OCI-LY3 (cell line): ENCODE measurements around the gene TRIM7.

Experiments
- H2AFZ ChIP-seq: fragments of 200-600, 300-600 bp; shearing (Covaris generic); 2 replicates; pipeline ENCODE4 v1.6.0; 2014; ENCODE audit warnings: antibody characterized with exemption, low read depth, low read length
- H3K27ac ChIP-seq: fragments of 200-600, 300-600 bp; sonication (generic); 2 replicates; pipeline ENCODE4 v1.5.1; 2014; ENCODE audit warnings: mild to moderate bottlenecking, low read length, moderate library complexity, mixed read lengths
- H3K27me3 ChIP-seq: fragments of 200-600, 300-600 bp; sonication (generic); 2 replicates; pipeline ENCODE4 v1.6.1; 2014; ENCODE audit warnings: low read depth, low read length, mixed read lengths
- H3K36me3 ChIP-seq: fragments of 200-600, 300-600 bp; sonication (generic); replicated peaks from 2 replicates; pipeline ENCODE3; 2014; ENCODE audit warnings: low read depth, low read length, mixed read lengths
- H3K4me1 ChIP-seq: fragments of 300-600, 200-600 bp; sonication (generic); 2 replicates; pipeline ENCODE4 v1.6.1; 2014; ENCODE audit warnings: low read length, mixed read lengths
- H3K4me2 ChIP-seq: fragments of 200-600, 300-600 bp; sonication (generic); 2 replicates; pipeline ENCODE4 v1.6.1; 2014; ENCODE audit warnings: low read length, mixed read lengths
- H3K4me3 ChIP-seq: fragments of 300-600, 200-600 bp; sonication (generic); 2 replicates; pipeline ENCODE4 v1.5.1; 2014; ENCODE audit warnings: antibody characterized with exemption, mild to moderate bottlenecking, low read length, moderate library complexity
- H3K79me2 ChIP-seq: fragments of 300-600, 200-600 bp; shearing (Covaris generic); 2 replicates; pipeline ENCODE4 v1.6.1; 2014; ENCODE audit warnings: mild to moderate bottlenecking, low read length, mixed read lengths
- H3K9ac ChIP-seq: fragments of 300-600, 200-600 bp; shearing (Covaris generic); 2 replicates; pipeline ENCODE4 v1.6.0; 2014; ENCODE audit warnings: mild to moderate bottlenecking, low read length, moderate library complexity
- H3K9me3 ChIP-seq: fragments of 200-600, 300-600 bp; shearing (Covaris generic); 2 replicates; pipeline ENCODE4 v1.6.1; 2014; ENCODE audit warnings: low read length, mixed read lengths; ENCODE audit not compliant: insufficient read depth
- H4K20me1 ChIP-seq: fragments of 200-600, 300-600 bp; sonication (generic); 2 replicates; pipeline ENCODE4 v1.6.1; 2016; ENCODE audit warnings: low read length, mixed read lengths; ENCODE audit not compliant: insufficient read depth
- EZH2phosphoT487 ChIP-seq: fragments of 200-600 bp; shearing (Covaris generic); IDR thresholded peaks from 2 replicates; pipeline ENCODE4 v1.6.1; 2018; ENCODE audit warnings: antibody characterized with exemption, mixed run types, low read depth
- TF ChIP-seq, protein P1 (sequence below): fragments of 200-600, 300-600 bp; sonication (generic); IDR thresholded peaks from 2 replicates; pipeline ENCODE4 v1.5.1; 2014; ENCODE audit warnings: antibody characterized with exemption, low read length, low read depth

TRIM7 gene

DNA sequence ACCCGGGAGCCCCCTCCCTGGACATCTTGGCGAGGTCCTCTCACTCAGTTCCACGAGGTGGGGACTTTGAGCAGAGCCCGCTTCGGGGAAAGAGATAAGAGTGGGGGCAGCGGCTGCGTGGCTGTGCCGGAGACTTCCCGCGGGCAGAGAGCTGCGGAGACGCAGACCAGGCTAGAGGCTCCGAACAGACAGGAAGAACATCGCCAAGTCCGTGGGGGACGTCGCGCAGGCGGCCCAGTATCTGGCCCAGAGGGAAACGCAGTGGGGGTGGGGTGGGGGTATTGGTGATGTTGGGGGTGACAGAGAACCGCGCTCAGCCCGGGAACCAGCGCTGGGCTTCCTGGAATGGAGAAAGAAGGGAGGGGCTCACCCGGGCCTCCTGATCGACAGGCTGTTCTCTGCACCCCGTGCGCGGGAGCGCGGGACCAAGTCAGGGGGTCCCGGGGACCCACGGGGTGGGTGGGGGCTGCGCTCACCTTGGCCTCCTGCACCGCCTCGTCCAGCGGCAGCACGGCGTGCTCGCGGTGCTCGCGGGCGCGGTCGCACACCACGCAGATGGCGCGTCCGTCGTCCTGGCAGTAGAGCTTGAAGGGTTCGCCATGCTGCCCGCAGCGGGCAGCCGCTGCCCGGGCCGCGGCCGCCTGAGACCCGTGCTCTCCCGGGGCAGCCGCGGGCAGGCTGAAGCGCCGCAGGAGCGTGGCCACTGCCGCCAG is 727 bp downstream of the TRIM7 start:
- Histone ChIP-seq H3K4me2 (peak overlapping the region; percentile 49), H3K9me3 (no peaks in the 10 kb centered on the region), H3K79me2 (no peaks in the 10 kb centered on the region), H3K9ac (no peak overlapping the region), H3K4me3 (peak overlapping the region; percentile 53), H4K20me1 (no peaks in the 10 kb centered on the region; the same call in 1 of the 2 replicates), H3K36me3 (no peaks in the 10 kb centered on the region), H3K27me3 (peaks cover 8% of the 10 kb centered on the region; the same call in 1 of the 2 replicates), H3K4me1 (peaks cover 16% of the 10 kb centered on the region), H3K27ac (no peak overlapping the region), H2AFZ (peak overlapping the region; percentile 16; the same call in 1 of the 2 replicates)
- no peak for TF ChIP-seq EZH2phosphoT487
- TF ChIP-seq, protein P1, sequence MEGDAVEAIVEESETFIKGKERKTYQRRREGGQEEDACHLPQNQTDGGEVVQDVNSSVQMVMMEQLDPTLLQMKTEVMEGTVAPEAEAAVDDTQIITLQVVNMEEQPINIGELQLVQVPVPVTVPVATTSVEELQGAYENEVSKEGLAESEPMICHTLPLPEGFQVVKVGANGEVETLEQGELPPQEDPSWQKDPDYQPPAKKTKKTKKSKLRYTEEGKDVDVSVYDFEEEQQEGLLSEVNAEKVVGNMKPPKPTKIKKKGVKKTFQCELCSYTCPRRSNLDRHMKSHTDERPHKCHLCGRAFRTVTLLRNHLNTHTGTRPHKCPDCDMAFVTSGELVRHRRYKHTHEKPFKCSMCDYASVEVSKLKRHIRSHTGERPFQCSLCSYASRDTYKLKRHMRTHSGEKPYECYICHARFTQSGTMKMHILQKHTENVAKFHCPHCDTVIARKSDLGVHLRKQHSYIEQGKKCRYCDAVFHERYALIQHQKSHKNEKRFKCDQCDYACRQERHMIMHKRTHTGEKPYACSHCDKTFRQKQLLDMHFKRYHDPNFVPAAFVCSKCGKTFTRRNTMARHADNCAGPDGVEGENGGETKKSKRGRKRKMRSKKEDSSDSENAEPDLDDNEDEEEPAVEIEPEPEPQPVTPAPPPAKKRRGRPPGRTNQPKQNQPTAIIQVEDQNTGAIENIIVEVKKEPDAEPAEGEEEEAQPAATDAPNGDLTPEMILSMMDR: no peak

DNA sequence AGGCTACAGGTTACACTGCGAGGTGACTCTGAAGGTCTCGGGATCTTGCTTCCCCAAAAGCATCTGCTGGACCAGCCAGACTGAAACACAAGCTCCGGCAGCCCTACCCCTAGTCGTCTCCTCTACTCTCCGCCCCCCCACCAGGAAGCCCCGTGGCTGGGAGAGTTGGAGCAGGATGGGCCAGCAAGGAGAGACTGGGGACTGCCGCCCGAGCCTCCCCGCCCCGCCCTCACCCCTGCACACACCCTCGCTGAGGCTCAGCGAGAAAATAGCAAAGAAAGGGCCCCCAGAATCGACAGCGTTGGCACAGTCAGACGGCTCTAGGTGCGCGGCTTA is 1.3 kb downstream of the TRIM7 start:
- Histone ChIP-seq H3K4me1 (peaks cover 21% of the 10 kb centered on the region), H2AFZ (peak overlapping the region; percentile 16; the same call in 1 of the 2 replicates), H3K79me2 (no peaks in the 10 kb centered on the region), H3K36me3 (no peaks in the 10 kb centered on the region), H3K4me2 (peak overlapping the region; percentile 49), H4K20me1 (no peaks in the 10 kb centered on the region; the same call in 1 of the 2 replicates), H3K27ac (no peak overlapping the region), H3K9me3 (no peaks in the 10 kb centered on the region), H3K9ac (no peak overlapping the region), H3K27me3 (peaks cover 10% of the 10 kb centered on the region; the same call in 1 of the 2 replicates), H3K4me3 (peak overlapping the region; percentile 53)
- TF ChIP-seq EZH2phosphoT487: no peak
- TF ChIP-seq, protein P1: no peak

DNA sequence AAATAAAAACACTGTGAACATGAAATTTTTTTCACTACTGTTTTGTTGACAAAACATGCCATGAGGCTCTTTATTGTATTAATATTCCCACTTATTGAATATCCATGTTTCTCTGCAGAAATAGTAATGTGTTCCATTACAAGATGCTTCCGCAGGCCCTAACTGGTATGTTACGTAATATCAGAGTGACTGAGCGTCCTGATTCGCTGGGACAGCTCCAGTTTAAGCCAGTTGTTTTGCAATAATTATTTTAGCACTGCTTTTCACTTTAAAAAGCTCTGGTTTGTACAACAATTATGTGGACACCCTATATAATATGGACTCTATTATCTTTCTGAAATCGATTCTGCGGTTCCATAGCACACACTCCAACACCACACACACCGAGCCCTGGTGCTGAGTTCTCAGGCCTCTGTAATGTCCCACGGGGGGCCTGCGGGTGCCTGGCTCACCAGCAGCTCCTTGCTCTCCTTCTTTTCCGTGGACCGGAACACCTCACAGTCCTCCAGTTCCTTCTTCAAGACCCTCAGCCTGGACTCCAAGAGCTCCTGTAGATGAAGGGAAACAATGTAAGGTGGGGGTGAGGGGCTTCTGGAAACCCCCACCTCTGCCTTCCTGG is 1.8 kb downstream of the TRIM7 start:
- peaks cover 10% of the 10 kb centered on the region; the same call in 1 of the 2 replicates for H3K27me3 ChIP-seq
- 0 out of 2 replicates have a peak overlapping the region, but pooled peaks have one; percentile 53 for H3K4me3 ChIP-seq

DNA sequence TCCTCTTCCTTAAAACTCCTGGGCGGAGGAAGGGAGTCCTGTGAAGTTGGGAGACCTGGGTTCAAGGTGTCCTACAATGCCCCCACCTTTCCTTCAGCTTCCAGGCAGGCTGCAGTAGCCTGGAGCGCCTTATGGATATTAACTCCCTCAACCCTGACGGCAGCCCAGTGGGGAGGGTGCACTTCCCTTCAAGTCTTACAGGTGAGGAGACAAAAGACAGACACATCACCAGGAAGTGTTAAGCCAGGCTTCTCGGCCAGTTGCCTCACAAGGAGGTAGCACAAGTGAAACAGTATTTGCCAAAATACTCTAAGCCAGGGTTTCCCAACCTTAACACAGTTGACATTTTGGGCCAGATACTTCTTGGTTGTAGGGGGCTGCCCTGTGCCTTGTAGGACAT is 4.2 kb downstream of the TRIM7 start:
- H3K4me2 ChIP-seq: no peak overlapping the region
- no peaks in the 10 kb centered on the region for H3K9me3 ChIP-seq
- peaks cover 18% of the 10 kb centered on the region for H3K4me1 ChIP-seq
- H3K79me2 ChIP-seq: no peaks in the 10 kb centered on the region
- H3K4me3 ChIP-seq: no peak overlapping the region
- H3K9ac ChIP-seq: no peak overlapping the region
- peaks cover 10% of the 10 kb centered on the region; the same call in 1 of the 2 replicates for H3K27me3 ChIP-seq
- H2AFZ ChIP-seq: no peak overlapping the region
- no peaks in the 10 kb centered on the region for H4K20me1 ChIP-seq
- H3K27ac ChIP-seq: no peak overlapping the region
- no peaks in the 10 kb centered on the region for H3K36me3 ChIP-seq
- TF ChIP-seq, protein P1: no peak
- TF ChIP-seq EZH2phosphoT487: no peak

More for the DNA sequence above, 1.8 kb downstream of the TRIM7 start:
- H3K36me3 ChIP-seq: no peaks in the 10 kb centered on the region
- H3K79me2 ChIP-seq: no peaks in the 10 kb centered on the region
- no peaks in the 10 kb centered on the region; the same call in 1 of the 2 replicates for H4K20me1 ChIP-seq
- peaks cover 22% of the 10 kb centered on the region for H3K4me1 ChIP-seq
- TF ChIP-seq EZH2phosphoT487: no peak
- TF ChIP-seq, protein P1: no peak
- H3K9me3 ChIP-seq: no peaks in the 10 kb centered on the region
- peak overlapping the region; percentile 49 for H3K4me2 ChIP-seq
- no peak overlapping the region for H3K9ac ChIP-seq
- H2AFZ ChIP-seq: no peak overlapping the region
- no peak overlapping the region for H3K27ac ChIP-seq
